HG03066 (cell line): Measurements from ENCODE around the gene DLG5.

Source experiments
- ATAC-seq: cut with Tn5 transposase; IDR thresholded peaks from one replicate; pipeline ENCODE4 v1.9.1; 2021; ENCODE audit warnings: low read depth; ENCODE audit not compliant: unreplicated experiment

DLG5 gene

DNA sequence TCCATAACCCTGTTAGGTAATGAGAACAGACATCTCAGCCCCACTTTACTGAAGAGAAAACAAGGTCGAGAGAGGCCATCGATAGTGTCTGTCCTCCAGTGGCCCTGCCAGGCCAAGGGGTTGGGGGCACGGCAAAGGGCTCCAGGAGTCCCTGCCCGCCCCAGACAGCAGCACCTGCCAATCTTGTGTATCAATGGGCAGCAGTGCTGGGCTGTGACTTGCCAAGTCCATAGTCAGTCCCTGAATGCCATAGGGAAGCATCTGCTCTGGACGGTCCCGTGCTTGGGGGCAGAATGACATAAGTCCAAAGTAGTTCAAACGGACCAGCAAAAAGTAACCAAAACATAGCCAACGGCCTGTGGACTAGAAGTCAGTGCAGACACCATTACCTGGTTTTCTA, 33.2 kb downstream of the DLG5 start:
- no peak for ATAC-seq

- no peak for ATAC-seq
These were observed 33.8 kb downstream of the DLG5 start for GRCh38 chr10:77892761-77893160.

DNA sequence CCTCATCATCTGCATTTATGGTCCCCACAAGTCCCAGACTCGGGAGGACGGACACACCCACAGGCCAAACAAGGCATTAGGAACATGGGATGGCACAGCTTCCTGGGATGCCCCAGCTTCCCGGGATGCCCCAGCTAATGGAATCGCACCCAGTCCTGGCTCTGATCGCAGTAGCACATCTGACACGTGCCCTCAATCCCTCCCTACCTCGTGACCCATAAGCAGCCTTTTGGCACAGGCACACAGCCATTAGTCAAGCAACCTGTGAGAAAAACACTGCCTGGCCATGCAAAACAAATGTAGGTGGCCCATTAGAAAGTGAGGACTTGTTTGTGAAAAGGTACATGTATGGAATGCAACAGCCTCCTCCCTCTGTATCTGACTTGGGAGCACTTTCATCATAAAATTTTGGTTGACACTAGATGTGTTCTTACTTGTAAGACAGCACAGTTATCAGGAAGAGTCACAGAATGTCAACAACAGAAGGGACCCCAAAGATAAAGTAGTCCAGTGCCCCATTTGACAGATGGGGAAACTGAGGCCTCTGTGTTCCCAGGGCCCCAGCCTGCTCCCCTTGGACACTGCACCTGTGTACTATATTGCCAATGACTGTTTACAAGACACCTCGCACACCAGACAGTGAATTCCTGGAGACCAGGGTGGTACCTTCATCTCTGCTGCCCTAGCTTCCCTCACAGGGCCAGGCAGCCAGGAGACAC, 34.4 kb downstream of the DLG5 start:
- ATAC-seq: no peak

- ATAC-seq: no peak
These were observed 36.5 kb downstream of the DLG5 start for GRCh38 chr10:77890097-77890496.

DNA sequence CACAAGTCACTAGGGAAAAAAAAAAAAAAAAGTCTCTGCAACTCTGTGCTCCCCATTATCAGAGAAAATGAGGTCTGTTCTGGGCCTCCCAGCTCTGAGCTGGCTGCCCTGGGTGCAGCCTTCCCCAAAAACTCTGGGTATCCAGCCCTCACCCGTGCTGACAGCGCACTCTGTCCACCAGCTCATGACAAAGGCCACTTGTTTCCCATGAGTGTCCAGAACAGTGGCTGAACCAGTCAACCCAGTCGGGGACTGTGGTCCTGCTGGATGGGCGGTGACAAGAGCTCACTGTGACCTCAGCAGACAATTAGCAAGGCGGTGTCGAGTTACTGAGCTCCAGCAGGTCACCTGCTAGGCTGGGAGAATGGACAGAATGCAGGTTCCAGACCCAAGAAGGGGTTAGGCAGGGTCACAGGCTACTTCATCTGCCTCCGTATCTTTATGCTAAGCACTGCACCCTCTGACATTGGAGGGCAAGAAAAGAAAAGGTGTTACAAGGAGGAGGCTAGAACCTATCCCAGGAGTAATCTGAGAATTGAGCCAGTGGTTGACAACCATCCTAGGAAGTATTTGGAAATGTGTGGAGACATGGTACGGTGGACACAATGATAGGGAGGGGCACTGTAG, 37.2 kb downstream of the DLG5 start:
- ATAC-seq: no peak

DNA sequence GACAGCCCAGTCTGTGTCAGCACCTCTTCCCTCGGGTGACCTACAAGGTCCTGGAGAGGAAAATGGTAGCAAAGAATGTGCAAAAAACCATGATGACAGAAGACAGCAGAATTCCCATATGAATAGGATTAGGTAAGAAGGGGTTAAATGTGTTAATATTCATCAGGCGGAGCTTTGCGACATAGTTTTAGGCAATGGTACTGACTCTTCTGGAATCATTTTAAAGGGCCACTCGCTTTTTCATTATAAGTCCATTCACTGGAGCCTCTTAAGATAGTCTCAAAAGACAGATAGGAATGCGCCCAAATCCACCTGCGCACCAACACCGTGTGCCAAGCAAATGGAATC, 38.2 kb downstream of the DLG5 start:
- ATAC-seq: no peak

GRCh38 chr10:77887631-77888355, 38.8 kb downstream of the DLG5 start:
- no peak for ATAC-seq

GRCh38 chr10:77886795-77887355, 39.7 kb downstream of the DLG5 start:
- ATAC-seq: no peak

DNA sequence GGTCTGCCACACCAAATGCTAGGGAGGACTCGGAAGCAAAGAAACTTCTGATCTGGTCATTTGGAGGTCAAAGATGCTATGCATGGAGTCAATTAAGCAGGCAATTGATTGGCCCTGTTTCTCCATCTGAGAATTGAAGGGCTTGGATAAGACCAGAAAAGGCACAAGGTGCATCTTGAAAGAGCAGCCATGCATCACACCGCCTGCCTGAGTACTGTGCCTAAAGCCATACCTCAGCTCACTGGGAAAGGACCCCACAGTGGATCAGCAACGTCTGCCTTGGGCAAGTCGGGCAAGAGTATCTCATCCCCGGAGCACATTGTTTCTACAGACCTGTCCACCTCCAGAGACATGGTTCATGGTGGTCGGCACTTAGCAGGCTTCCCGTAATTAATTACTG, 42.4 kb downstream of the DLG5 start:
- ATAC-seq: no peak

- ATAC-seq: no peak
These were observed 44.9 kb downstream of the DLG5 start for GRCh38 chr10:77881636-77882035.

DNA sequence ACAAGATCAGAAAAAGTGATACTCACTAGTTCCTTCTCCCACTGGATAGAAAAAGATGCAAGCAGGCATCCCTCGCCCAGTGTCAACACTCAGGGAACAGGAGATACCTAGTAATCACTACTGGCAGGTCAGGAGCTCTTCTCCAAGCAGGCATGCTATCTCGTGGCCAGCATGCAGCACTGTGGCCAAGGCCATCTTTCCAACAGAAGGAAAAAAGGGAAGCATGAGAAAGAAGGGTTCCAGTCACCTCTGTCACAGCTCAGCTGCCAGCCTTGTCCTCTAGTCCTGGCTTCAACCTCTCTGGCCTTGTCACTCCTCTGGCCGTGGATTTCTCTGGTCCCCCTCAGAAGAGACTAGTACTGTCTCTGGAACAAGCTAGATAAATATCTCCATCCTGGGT, 45.3 kb downstream of the DLG5 start:
- ATAC-seq: no peak

- ATAC-seq: no peak
These were observed 46.8 kb downstream of the DLG5 start for GRCh38 chr10:77879710-77880109.

DNA sequence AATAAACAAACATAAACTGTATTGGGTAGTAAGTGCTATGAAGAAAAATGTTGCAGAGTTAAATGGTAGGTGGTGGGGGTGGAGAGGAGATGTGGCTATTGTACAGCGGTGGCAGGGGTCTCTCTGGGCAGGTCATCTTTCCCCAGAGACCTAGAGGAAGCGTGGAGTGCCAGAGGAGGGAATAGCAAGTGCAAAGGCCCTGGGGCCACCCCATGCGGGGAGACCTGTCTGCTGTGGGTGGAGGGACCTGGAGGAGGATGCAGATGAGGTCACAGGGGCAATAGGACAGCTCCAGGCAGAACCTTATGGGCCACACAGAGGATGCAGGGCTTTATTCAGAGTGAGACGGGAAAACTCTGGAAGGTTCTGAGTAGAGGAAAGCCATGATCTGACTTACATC, 47.5 kb downstream of the DLG5 start:
- ATAC-seq: no peak

- ATAC-seq: no peak
These were observed 48.9 kb downstream of the DLG5 start for GRCh38 chr10:77877441-77878344.

DNA sequence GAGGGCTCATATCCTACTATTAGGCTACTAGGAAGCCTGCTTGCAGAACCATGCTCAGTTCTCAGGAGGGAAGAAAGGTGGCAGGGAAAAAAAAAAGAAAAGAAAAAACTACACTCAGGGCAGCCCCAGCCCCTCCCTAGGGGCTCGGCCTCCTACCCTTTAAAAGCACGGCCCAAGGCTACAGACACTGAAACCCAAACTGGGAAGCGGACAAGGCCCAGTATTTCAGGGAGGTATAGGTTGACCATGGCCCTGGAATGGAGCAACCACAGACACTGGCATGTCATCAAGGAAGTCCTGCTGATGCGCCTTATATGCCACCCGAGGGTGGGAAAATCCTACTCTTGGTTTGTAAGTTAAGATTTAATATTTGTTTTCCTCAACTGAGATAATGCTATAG, 50.8 kb downstream of the DLG5 start:
- ATAC-seq: no peak

GRCh38 chr10:77874872-77875271, 51.7 kb downstream of the DLG5 start:
- no peak for ATAC-seq

GRCh38 chr10:77873536-77874380, 52.8 kb downstream of the DLG5 start:
- ATAC-seq: peak; percentile 81

DNA sequence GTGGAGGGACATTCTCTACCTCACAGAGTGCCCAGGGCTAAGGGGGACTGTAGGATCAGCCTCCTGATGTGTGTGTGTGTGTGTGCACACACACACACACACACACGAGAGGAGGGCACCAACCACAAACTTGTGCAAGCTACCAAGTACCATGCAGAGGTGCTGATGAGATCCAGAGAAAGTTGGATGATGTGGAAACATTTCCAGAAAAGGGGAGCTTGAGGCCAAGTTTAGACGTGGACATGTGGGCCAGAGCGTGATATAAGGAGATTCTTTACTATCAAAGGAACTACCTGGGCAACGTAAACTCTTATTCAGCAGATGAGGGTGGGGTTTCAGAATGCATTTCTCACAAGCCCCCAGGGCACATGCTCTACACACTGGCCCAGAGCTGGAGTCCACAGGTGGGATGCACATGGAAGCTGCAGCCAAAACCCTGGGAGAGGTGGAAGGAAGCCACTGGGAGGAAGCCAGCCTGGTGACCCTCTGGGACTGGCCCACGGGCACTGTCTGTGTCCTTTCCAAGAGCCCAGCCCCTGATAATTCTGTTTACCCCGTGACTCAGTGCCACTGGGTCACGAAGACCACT, 53.5 kb downstream of the DLG5 start:
- ATAC-seq: no peak
